Measurements from ENCODE around the gene KLF12. TPM values are rescaled to one million over a fixed set of nuclear protein-coding genes. Genes with fewer than 3 reads are reported as not detected.
A peak's percentile ranks its signal among the peaks of the same experiment; 100 is the strongest.

Gene KLF12
- total RNA-seq, 2 donors from 2014 or later = 88.9 to 97.6 TPM

DNA sequence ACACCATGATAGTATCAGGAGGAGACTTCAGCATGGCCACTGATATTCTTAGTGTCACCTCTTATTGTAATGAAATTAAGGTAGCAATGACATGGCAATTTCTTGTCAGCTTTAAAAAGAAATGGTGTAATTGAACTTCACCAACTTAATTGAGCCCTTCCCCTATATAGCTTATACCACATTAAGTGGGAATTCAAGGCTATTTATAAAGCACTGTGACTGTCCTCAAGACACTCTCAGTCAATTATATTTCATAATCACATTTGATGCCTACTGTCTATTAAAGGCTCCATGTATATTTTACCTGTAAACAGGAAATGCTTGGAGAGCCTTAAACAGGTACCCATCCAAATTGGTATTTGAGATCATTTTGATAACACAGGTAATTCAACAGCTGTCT is 28.3 kb downstream of the KLF12 start:
- Mint-ChIP-seq H3K27ac (no peak overlapping the region), H3K4me1 (peaks cover 36% of the 10 kb centered on the region), H3K36me3 (ENCODE audit: low read depth) (no peaks in the 10 kb centered on the region), H3K27me3 (no peaks in the 10 kb centered on the region), H3K4me3 (no peak overlapping the region)
- ATAC-seq = no peak
- DNase-seq = no peak
- H3K9me3 ChIP-seq (ENCODE audit: control insufficient read depth, low read length, poor library complexity, severe bottlenecking) = no peaks in the 10 kb centered on the region

DNA sequence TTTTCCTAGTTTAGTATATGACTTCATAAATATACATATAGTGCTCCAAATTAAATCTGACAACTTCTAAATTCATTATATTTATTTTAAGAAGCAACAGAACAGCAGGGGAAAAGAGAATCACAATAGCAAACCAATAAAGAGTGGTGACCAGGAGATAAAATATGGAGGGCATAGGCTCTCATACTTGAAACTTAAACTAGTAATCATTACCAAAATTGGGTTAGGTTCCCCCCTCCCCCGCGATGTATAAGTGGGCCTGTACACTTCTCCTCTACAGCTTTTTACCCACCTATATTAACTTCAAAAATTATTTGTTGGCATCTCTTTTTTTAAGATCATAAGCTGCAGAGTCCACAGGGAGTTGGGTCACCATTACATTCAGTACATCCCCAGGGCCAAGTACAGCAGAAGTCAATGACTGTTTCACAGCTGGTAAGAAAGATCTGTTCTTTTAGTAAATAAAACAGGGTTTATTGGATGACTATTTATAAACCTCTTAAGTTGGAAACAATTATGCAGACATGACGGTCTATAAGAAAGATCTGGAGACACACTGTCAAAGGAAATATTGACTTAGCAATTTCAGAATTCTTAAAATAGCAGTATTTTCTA is 29.4 kb downstream of the KLF12 start:
- ATAC-seq (no peak), DNase-seq (no peak)
- no peaks in the 10 kb centered on the region for H3K36me3 Mint-ChIP-seq (ENCODE audit: low read depth)
- no peak overlapping the region for H3K27ac Mint-ChIP-seq
- no peaks in the 10 kb centered on the region for H3K9me3 ChIP-seq (ENCODE audit: control insufficient read depth, low read length, poor library complexity, severe bottlenecking)
- H3K4me3 Mint-ChIP-seq = no peak overlapping the region
- H3K27me3 Mint-ChIP-seq = no peaks in the 10 kb centered on the region
- H3K4me1 Mint-ChIP-seq = peaks cover 31% of the 10 kb centered on the region

DNA sequence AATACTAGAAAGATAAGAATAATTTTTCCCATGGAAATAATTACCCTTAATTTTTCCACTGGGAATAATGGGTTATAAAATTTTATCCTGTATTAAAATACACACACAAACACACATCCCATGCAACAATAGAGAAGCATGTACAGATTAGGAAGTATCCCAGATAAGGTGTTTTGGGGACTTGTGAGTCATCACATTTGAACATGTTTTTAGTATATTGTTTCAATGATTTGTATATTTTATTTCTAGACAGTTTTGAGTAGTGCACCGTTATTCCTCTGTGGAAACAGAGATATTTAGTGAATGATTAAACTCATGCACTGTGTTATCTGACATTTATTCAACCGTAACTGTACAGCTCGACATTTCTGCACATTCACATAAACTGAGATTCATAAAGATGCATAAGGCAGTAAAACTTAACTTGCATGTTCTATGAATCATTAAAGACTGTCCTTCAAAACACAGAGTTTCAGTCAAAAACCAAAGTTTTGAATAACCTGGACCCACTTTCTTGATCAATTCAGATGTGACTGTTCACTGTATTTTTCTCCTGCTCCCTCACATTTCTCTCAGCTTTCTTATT is 30.1 kb downstream of the KLF12 start:
- no peak overlapping the region for H3K4me3 Mint-ChIP-seq
- peaks cover 34% of the 10 kb centered on the region for H3K4me1 Mint-ChIP-seq
- H3K9me3 ChIP-seq (ENCODE audit: control insufficient read depth, low read length, poor library complexity, severe bottlenecking) = no peaks in the 10 kb centered on the region
- no peaks in the 10 kb centered on the region for H3K27me3 Mint-ChIP-seq
- H3K36me3 Mint-ChIP-seq (ENCODE audit: low read depth) = no peaks in the 10 kb centered on the region
- H3K27ac Mint-ChIP-seq = no peak overlapping the region
- DNase-seq = no peak
- no peak for ATAC-seq

DNA sequence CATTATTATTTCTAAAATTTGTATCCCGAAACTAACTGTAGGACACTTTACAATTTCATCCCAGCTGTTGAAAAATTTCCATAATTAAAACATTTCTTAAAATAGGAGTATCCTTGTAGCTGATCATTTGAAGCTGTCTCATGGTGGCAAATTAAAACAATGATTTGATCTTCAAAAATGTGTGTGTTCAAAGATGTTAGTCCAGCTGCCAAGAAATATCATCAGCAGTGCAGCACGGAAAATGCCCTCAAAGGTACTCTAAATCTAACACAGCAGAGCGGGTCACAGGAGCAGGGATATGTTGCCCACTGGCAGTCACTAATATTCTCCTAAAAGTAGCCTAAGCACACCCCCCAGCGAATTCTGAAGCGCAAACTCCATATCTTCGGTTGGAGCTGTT is 31.0 kb downstream of the KLF12 start:
- no peak for ATAC-seq
- no peak overlapping the region for H3K27ac Mint-ChIP-seq
- H3K27me3 Mint-ChIP-seq = no peaks in the 10 kb centered on the region
- H3K4me3 Mint-ChIP-seq = no peak overlapping the region
- no peak for DNase-seq
- no peaks in the 10 kb centered on the region for H3K9me3 ChIP-seq (ENCODE audit: control insufficient read depth, low read length, poor library complexity, severe bottlenecking)
- H3K36me3 Mint-ChIP-seq (ENCODE audit: low read depth) = no peaks in the 10 kb centered on the region
- peaks cover 35% of the 10 kb centered on the region for H3K4me1 Mint-ChIP-seq

DNA sequence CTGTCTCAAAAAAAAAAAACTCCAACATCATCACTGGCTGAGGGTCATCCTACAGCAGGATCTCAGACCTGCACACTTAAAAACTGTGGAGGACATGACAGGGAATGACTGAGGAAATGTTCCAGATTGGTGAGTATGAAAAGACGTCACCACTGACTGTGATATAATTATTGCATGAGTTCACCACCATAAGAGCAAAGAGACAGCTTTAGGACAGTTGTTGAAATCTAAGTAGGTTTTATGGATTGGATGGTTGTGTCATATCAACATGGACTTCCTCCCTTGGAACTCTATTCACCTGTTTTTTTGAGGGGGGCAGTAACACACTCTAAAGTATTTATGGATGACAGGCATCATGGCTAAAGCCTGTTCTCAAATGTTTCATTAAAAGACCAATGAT is 31.5 kb downstream of the KLF12 start:
- DNase-seq (no peak), ATAC-seq (no peak)
- Mint-ChIP-seq H3K4me1 (peaks cover 38% of the 10 kb centered on the region), H3K4me3 (no peak overlapping the region), H3K36me3 (ENCODE audit: low read depth) (no peaks in the 10 kb centered on the region), H3K27me3 (no peaks in the 10 kb centered on the region), H3K27ac (no peak overlapping the region)
- no peaks in the 10 kb centered on the region for H3K9me3 ChIP-seq (ENCODE audit: control insufficient read depth, low read length, poor library complexity, severe bottlenecking)

DNA sequence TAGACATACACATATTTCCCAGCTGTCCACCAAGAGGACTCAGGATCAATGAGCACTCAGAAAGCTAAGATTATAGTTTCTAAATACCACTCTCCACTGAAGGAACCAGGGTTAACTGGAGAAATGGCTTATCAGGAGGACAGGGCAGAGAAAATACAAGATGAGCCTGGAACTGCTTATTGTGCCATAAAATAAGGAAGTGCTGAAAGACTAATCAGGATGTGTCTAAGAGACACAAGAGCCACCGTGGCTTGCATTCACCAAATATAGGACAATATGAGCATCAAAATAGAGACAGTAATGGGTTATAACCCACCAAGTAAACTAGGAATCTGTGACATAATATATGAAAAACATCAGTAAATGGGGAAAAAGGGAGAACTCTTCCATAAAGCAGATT is 32.8 kb downstream of the KLF12 start:
- H3K4me3 Mint-ChIP-seq = peak overlapping the region; percentile 22
- no peak overlapping the region for H3K27ac Mint-ChIP-seq
- DNase-seq (no peak), ATAC-seq (no peak)
- no peaks in the 10 kb centered on the region for H3K9me3 ChIP-seq (ENCODE audit: control insufficient read depth, low read length, poor library complexity, severe bottlenecking)
- peaks cover 39% of the 10 kb centered on the region for H3K4me1 Mint-ChIP-seq
- H3K36me3 Mint-ChIP-seq (ENCODE audit: low read depth) = no peaks in the 10 kb centered on the region
- H3K27me3 Mint-ChIP-seq = no peaks in the 10 kb centered on the region

DNA sequence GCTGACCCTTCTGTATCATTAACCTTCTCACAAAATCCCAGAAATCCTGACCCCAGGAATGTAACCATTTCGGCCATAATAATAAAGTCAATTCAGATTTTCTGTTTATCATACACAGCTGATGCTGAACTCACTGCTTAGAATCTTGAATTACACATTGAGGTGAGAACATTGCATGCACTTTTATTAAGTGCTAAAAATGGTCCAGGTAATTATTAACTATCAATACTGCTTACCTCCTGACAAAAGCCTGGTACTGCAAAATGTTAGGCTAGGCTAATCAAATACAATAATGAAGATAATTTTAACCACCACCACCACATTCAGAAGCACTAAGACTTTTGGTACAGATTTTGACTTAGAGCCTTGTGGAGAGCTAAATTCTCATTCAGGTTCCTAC is 36.1 kb downstream of the KLF12 start:
- Mint-ChIP-seq H3K4me1 (peaks cover 43% of the 10 kb centered on the region), H3K27me3 (no peaks in the 10 kb centered on the region), H3K27ac (no peak overlapping the region), H3K4me3 (no peak overlapping the region), H3K36me3 (ENCODE audit: low read depth) (no peaks in the 10 kb centered on the region)
- no peak for ATAC-seq
- DNase-seq = no peak
- no peaks in the 10 kb centered on the region for H3K9me3 ChIP-seq (ENCODE audit: control insufficient read depth, low read length, poor library complexity, severe bottlenecking)

DNA sequence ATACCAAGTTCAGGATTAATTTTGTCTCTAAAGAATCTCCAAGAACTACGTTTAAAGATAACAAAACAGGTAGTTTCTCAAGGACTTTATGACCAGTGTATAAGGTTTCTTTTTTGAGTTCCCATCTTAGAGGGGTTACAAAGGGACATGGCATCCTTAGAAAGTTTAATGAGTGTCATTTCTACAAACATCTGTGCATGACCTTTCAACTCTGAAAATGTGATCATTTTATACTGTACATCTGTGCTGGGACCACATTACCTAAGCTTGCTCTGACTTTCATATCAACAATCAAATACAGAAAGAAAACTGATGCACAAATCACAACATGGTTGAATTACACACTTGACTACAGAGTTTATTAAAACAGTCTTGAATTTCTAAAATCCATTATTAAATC is 37.1 kb downstream of the KLF12 start:
- peaks cover 45% of the 10 kb centered on the region for H3K4me1 Mint-ChIP-seq

DNA sequence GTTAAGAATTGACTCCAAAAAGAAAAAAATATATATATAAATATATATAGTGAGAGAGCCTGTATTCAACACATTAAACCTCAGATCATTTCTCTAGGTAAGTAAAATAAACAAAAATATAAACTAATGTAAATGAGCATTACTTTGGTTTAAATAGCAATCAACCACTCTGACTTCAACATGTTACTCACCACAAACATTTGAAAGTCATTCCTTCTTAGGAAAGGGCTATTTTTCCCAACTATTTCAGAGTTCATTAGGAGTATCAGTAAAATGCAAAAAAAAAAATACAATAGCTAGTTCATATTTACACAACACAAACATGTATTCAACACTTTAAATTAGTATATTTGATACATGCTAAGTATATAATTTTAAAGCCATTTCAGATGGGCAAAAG is 40.5 kb downstream of the KLF12 start:
- ATAC-seq = no peak
- H3K27me3 Mint-ChIP-seq = no peaks in the 10 kb centered on the region
- no peaks in the 10 kb centered on the region for H3K9me3 ChIP-seq (ENCODE audit: control insufficient read depth, low read length, poor library complexity, severe bottlenecking)
- no peak overlapping the region for H3K4me3 Mint-ChIP-seq
- H3K4me1 Mint-ChIP-seq = peaks cover 45% of the 10 kb centered on the region
- H3K27ac Mint-ChIP-seq = peak overlapping the region; percentile 90
- DNase-seq = no peak
- no peaks in the 10 kb centered on the region for H3K36me3 Mint-ChIP-seq (ENCODE audit: low read depth)

More for the DNA sequence above, 37.1 kb downstream of the KLF12 start:
- no peaks in the 10 kb centered on the region for H3K9me3 ChIP-seq (ENCODE audit: control insufficient read depth, low read length, poor library complexity, severe bottlenecking)
- ATAC-seq (no peak), DNase-seq (no peak)
- H3K36me3 Mint-ChIP-seq (ENCODE audit: low read depth) = no peaks in the 10 kb centered on the region
- H3K4me3 Mint-ChIP-seq = no peak overlapping the region
- no peaks in the 10 kb centered on the region for H3K27me3 Mint-ChIP-seq
- H3K27ac Mint-ChIP-seq = peak overlapping the region; percentile 34

DNA sequence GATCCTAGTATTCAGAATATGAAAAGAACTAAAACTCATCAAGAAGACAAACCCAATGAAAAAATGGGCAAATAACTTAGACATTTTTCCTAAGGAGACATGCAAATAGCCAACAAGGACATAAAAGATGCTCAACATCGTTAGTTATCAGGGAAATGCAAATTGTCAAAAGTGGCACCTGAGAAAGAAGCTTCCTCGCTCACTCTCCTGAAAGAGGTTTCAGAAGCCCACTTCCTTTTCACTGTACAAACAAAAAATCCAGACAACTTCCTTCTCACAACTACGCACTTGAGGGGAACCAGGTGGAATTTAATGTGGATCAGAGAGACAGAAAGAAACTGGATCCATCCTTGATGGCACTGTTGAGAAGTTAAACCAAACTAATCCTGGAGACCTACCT is 41.5 kb downstream of the KLF12 start:
- DNase-seq = no peak

DNA sequence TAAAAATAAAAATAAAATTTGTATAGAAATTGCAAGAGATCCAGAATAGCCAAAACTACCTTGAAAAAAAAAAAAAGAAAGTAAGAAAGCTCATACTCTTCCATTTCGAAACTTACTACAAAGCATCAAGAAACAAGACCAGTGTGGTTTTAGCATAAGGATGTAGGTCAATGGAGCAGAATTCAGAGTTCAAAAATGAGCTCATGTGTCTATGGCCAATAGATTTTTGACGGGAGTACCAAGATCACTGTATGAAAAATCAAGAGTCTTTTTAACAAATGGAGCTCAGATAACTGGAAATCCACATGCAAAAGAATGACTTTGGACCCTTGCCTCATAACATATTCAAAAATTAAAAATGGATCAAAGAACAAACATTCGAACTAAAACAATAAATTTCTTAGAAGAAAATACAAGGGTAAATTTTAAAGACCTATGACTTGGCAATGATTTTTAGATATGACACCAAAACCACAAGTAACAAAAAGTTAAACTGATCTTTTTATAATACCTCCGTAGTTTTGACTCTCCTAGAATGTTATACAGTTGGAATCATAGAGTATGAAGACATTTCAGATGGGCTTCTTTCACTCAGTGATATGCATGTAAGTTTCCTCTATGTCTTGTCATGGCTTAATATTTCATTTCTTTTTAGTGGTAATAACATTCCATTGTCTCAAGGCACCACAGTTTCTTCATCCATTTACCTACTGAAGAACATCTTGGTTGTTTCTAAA is 43.2 kb downstream of the KLF12 start:
- DNase-seq (no peak), ATAC-seq (peak; percentile 90)
- H3K27ac Mint-ChIP-seq = peak overlapping the region; percentile 90
- H3K9me3 ChIP-seq (ENCODE audit: control insufficient read depth, low read length, poor library complexity, severe bottlenecking) = no peaks in the 10 kb centered on the region
- H3K4me3 Mint-ChIP-seq = peak overlapping the region; percentile 73
- no peaks in the 10 kb centered on the region for H3K36me3 Mint-ChIP-seq (ENCODE audit: low read depth)
- no peaks in the 10 kb centered on the region for H3K27me3 Mint-ChIP-seq
- H3K4me1 Mint-ChIP-seq = peaks cover 38% of the 10 kb centered on the region

More for the DNA sequence above, 41.5 kb downstream of the KLF12 start:
- Mint-ChIP-seq H3K4me1 (peaks cover 43% of the 10 kb centered on the region), H3K27me3 (no peaks in the 10 kb centered on the region), H3K36me3 (ENCODE audit: low read depth) (no peaks in the 10 kb centered on the region), H3K4me3 (peak overlapping the region; percentile 39), H3K27ac (peak overlapping the region; percentile 90)
- H3K9me3 ChIP-seq (ENCODE audit: control insufficient read depth, low read length, poor library complexity, severe bottlenecking) = no peaks in the 10 kb centered on the region
- ATAC-seq = no peak

DNA sequence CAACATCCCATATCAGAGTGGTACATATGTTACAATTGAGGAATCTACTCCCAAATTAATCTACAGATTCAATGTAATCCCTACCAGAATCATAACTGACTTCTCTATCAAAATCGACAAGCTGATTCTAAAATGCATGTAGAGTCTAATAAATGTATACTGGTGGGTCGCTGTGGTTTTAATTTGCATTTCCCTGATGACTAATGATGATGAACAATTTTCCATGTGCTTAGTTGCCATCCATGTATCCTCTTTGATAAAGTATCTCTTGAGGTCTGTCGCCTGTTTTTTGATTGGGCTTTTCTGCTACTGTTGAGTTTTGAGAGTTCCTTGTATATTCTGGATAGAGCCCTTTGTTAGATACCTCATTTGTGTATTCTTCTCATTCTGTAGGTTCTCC is 43.8 kb downstream of the KLF12 start:
- peak; percentile 22 for ATAC-seq

DNA sequence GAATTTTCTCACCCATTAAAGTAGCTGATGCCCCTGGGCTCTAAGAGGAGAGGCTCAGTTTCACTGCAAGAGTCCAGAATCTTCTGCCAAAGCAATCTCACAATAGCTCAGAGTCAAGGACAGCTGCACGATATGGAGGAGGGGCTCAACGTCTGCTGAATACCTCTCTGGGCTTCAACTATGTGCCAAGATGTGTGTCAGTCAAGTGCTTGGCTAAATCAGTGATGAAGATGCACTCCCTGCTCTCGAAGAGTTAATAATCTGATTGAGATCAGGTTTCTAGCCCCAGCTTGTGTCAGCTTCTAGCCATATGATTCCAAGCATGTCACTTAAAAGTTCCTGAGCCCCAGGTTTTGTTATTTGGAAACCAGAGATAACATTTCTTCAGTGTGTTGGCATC is 46.8 kb downstream of the KLF12 start:
- H3K9me3 ChIP-seq (ENCODE audit: control insufficient read depth, low read length, poor library complexity, severe bottlenecking) = no peaks in the 10 kb centered on the region
- no peak overlapping the region for H3K27ac Mint-ChIP-seq
- no peaks in the 10 kb centered on the region for H3K27me3 Mint-ChIP-seq
- H3K36me3 Mint-ChIP-seq (ENCODE audit: low read depth) = peaks cover 2% of the 10 kb centered on the region
- DNase-seq (no peak), ATAC-seq (no peak)
- H3K4me1 Mint-ChIP-seq = peaks cover 50% of the 10 kb centered on the region
- H3K4me3 Mint-ChIP-seq = no peak overlapping the region

More for the DNA sequence above, 43.8 kb downstream of the KLF12 start:
- DNase-seq = no peak
- Mint-ChIP-seq H3K27ac (peak overlapping the region; percentile 90), H3K36me3 (ENCODE audit: low read depth) (no peaks in the 10 kb centered on the region), H3K4me3 (peak overlapping the region; percentile 73), H3K4me1 (peaks cover 34% of the 10 kb centered on the region), H3K27me3 (no peaks in the 10 kb centered on the region)
- H3K9me3 ChIP-seq (ENCODE audit: control insufficient read depth, low read length, poor library complexity, severe bottlenecking) = no peaks in the 10 kb centered on the region
